HG03025 (cell line): ENCODE measurements around the gene PPP1R14D.

ENCODE experiments used
- ATAC-seq: cut with Tn5 transposase; IDR thresholded peaks from one replicate; pipeline ENCODE4 v1.9.1; 2021; ENCODE audit warnings: mild to moderate bottlenecking, moderate library complexity; ENCODE audit not compliant: unreplicated experiment, low FRiP score

The PPP1R14D gene

DNA sequence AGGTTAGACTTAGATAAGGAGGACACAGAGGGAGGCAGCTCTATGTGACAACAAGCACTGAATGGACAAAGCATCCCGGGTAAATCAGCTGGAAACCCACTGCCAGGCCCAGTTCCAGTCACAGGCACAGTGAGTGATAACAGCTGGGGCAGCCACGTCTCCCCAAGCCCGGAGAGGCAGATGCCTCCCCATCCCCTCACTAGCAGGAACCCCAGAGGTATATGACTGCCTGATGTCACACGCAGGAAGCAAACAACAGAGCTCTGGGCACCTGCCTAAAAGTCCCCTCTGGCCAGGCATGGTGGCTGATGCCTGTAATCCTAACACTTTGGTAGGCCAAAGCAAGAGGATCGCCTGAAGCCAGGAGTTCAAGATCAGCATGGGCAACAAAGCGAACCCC, 40.5 kb downstream of the PPP1R14D start:
- no peak for ATAC-seq

- ATAC-seq: no peak
Measured at GRCh38 chr15:40787344-40787841, 41.1 kb downstream of the PPP1R14D start.

DNA sequence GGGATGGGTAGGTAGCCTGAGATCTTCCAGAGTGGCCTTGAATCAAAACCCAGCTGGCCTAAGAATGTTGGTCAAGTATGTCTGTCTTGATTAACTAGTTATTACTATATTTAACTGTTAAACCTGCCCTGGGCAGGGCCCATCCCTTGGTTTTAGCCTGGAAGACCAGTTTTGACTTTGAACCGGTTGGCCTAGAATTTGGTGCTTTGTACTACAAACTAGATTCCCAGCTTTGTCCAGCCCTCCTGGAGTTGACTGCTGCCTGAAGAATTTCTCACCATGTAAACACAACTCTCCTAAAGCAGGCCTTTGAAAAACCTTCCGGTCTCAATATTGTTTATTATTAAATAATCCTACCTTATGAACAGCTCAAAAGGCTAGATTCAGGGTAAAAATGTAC, 42.7 kb downstream of the PPP1R14D start:
- no peak for ATAC-seq

GRCh38 chr15:40785164-40785563, 43.3 kb downstream of the PPP1R14D start:
- no peak for ATAC-seq

GRCh38 chr15:40782609-40783227, 45.8 kb downstream of the PPP1R14D start:
- ATAC-seq: no peak

DNA sequence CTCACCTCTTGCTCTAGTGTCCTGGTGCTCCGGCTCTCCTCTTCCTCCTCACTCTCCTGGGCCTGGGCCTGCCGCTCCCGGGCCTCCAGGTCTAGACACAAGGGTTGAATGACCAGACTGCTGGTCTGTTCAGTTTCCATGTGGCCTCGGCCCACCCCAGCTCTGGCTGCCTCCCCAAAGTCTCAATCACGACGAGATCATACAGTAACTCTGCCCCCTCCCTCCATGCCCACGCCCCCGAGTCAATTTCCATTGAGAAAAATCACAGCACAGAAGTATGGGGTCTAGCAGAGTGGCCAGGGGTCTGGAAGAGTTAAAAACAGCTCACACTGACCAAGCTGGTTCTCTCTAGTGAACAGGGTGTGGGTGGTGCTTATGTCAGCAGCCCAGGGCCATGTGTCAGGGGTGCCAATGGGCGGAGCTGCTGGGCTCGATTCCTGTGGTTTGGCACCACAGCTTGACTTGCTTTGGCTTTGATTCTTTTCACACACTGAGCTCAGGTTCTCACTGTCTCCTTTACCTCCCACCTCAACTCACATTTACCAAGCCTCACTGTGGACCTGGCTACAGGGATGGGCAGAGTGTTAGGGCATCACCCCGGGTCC, 51.9 kb downstream of the PPP1R14D start:
- no peak for ATAC-seq

- no peak for ATAC-seq
Measured at GRCh38 chr15:40775740-40776536, 52.6 kb downstream of the PPP1R14D start.

DNA sequence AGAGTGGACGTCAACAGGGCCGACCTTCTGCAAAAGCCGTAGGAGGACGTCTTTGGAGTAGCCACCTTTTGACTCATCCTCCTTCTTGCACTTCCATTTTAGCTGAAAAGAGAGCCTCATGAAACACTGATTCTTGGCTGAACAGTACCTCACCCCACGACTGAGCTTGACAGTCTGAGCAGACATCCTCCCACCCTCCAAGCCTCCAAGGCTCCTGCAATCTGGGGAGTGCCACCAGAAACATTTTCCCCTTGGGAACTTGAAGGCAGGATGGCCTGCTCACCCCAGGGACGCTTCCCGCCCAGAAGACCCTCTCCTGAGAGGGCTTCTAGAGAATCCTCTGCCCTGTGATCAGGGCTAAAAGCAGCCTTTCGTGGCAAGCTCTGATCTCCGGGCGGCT, 53.5 kb downstream of the PPP1R14D start:
- ATAC-seq: no peak

- ATAC-seq: no peak
Measured at GRCh38 chr15:40773902-40774301, 54.6 kb downstream of the PPP1R14D start.

DNA sequence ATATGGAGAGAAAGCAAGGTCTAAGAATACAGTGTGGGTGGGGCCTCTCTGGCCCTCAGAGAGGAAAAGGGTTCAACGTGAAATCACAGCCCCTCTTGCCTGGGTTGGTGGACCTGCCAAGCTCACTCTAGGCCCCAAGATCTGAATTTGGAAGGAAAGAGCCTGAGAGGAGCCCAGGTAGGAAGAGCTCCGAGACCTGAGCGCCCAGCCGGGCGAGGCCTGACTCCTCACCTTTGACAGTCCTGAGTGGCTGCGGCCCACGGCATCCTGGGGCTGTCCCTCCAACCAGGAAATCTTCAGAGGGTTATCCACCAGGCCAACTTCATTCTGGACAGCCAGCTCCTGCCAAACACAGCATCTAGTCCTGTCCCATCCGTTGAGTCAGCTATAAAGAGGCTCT, 55.0 kb downstream of the PPP1R14D start:
- ATAC-seq: no peak

DNA sequence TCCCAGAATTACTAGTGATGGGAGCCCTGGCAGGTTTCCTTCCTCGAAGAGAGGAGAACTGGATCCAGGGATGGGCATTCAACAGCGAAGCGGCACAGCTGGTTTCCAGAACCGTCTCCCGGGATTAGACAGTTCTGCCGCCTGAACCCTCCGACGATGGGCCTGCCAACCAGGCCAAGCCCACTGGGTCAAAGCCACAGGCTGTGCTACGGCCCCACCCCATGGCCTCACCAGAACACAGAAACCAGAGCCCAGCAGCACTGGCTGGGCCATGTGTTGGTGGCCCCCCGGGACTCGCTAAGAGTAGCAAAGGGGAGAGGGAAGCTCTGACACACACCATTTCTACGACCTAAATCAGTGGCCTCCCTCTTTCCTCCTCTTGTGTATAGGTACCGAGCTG, 56.5 kb downstream of the PPP1R14D start:
- no peak for ATAC-seq

GRCh38 chr15:40771242-40771641, 57.3 kb downstream of the PPP1R14D start:
- ATAC-seq: no peak

DNA sequence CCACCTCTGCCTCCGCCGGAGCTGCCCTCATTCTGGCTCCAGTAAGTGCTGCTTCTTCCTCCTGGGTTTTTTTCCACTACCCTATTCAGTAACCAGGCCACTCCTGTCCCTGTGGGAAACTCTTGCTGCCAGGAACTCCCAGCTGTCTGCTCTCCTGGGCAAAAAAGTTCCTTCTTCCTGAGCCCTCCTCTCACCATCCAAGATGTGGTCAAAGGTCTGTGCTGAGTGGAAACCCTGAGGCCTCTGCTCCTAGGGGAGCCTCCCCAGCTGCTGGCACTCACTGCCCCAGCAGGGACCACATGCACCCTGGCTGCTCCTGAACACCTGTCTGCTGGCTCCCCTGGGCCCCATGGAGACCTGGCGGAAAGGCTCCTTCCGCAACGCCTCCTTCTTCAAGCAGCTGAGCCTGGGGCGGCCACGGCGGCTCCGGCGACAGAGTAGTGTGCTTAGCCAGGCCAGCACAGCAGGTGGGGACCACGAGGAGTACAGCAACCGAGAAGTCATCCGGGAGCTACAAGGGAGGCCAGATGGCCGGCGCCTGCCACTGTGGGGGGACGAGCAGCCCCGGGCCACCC, 58.3 kb downstream of the PPP1R14D start:
- no peak for ATAC-seq

DNA sequence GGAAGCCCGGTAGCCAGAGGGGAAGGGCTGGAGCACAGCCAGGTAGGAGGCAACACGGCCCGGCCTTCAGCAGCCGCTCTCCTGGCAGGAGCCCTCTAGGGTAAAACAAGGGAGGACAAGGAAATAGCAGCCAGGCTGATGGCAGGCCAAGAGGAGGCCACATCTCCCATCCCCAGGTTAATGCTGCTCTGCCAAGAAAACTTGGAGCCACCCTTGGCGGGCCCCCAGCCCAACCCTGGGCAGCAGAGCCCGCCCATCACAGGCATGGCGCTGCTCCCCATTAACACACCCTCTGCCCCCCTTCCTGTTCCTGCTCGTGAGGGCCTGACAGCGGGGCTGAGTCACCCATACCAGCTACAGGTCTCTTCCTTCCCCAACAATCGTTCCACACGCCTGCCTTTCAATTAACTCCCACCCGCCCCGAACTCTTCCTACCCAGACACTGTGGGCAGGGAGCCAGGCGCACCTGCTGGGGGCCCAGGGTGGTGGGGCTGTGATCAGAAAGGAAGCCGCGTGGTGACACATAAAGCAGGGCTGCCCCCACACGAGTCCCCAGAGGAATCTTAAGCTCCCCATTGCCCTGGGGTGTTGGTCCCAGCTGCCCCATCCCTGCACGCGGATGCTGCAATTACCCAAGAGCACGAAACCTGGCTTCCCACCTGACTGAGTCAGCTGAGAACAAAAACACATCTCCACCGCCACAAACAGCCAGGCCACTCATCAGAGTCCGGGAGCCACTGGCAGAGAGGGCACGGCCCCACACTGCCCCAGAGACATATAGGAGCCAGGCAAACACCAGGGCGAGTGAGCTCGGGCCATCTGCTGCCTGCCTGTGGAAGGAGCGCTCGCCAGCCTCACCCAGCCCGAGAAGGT, 59.0 kb downstream of the PPP1R14D start, which contains the start of gene C15orf62:
Gene C15orf62, plus strand, starts transcription at position 707 of the 873 bp plus-strand sequence. CDS start 516 bp downstream, outside the sequence.
- ATAC-seq: no peak

DNA sequence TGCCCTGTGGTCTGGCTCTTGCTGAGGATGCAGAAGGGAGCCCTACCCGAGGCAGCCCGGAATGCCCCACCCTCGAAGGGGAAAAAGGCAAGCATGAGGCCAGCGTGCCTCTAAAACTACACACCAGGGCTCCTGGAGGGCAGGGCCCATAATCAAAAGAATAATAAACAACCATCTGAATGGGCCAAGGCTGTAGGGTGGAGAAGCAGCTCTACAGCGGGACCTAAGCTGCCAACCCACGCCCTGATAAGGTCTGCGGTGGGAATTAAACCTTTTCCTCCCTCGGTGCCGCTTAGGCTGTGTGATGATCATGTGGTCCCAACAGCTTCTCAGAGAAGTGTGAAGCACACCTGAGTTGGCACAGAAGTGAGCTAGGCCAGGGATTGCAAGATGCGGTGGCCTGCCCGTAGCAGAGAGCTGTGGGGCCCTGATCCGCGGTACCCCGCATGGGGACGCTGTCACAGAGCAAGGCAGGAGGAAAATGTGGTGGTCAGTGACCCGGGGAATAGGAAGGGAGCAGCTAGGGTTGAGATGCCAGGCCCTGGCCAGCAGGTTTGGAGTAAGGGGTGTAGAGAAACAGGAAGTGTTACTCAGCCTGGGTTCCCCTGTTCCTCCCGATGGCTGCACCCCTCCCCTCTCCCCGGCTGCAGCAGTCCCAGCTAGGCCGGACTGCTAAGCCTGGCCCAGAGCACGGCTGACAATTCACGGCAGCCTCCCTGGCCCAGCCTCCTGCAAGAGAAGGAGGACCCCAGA, 59.8 kb downstream of the PPP1R14D start:
- ATAC-seq: no peak

DNA sequence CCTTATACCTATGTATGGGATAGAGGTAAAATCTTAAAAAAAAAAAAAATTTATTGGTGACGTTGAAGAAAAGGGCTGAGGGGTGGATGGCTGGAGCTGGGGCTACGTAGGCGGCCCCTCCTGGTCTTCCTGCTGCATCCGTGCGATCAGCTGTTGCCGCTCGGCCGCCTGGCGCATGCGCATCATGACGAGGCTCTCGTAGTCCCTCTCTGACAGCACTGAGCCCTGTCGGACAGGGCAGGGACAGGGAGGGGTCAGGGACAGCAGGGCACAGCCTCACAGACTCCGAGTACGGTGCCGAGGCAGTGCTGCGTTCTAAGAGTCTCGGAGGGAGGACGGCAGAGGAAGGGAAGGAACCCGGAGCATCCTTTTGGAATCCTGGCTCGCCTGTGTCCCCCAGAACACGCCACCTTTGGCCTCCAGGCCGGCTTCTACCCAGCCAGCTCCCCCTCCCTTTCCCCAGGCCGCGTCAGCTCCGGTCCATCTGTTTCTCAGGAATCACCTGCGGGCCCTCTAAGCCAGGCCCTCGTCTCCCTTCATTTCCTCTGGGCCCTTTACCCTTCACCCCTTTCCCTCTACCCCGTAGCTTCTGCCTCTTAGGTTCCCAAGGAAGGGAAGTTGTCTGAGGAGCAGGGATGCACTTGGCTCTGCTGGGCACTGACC, 60.5 kb downstream of the PPP1R14D start:
- ATAC-seq: no peak

- ATAC-seq: no peak
Measured at GRCh38 chr15:40766906-40767837, 61.3 kb downstream of the PPP1R14D start.
